Measurements from ENCODE around the gene EIF4G1. TPM values are rescaled to one million over a fixed set of nuclear protein-coding genes. Genes with fewer than 3 reads are reported as not detected.

The EIF4G1 gene
- total and polyA plus RNA-seq, 2 donors (not counting 3 experiments of a cell fraction or from before 2014, with no cell fraction given) = 355 to 532 TPM

DNA sequence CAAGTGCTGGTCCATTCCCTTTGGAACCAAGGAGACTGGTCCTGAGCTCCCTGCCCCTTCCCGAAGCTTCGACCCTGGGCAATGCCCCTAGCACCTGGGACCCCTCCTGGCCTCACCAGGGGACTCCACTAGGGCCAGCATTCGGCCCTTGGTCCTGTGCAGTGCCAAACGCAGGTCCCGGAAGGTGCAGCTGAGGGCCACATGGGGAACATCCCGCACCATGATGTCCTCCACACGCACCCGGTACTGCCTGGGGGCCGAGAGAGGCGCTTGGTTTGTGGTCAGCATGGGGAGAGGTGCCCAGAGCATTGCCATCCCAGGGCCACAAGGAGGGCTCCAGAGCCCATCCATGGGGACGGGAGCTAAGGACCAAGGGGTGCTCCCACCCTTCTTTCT, 39.1 kb downstream of the EIF4G1 start:
- TF ChIP-seq POLR2A (IDR thresholded peaks at IDR 0.05; ENCODE audit: low read depth, low read length) (no peak), JUN (IDR thresholded peaks at IDR 0.05; ENCODE audit: borderline replicate concordance, insufficient read depth, insufficient read length, low read depth) (no peak), FOS (IDR thresholded peaks at IDR 0.05; ENCODE audit: borderline replicate concordance, insufficient read depth, low read length) (no peak), GATA2 (IDR thresholded peaks at IDR 0.05; ENCODE audit: insufficient read depth, insufficient read length, low read depth, low read length) (no peak), EZH2 (IDR thresholded peaks at IDR 0.05; ENCODE audit: borderline replicate concordance, low read depth, low read length, severe bottlenecking) (no peak), MYC (IDR thresholded peaks at IDR 0.05; ENCODE audit: low read depth, low read length) (no peak), POLR2AphosphoS5 (IDR thresholded peaks at IDR 0.05; ENCODE audit: insufficient read depth, low read depth, low read length) (no peak)
- TF ChIP-seq, protein P1, sequence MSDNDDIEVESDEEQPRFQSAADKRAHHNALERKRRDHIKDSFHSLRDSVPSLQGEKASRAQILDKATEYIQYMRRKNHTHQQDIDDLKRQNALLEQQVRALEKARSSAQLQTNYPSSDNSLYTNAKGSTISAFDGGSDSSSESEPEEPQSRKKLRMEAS (IDR thresholded peaks at IDR 0.05; ENCODE audit: insufficient read depth, insufficient read length) = no peak
- TF ChIP-seq, protein P2, sequence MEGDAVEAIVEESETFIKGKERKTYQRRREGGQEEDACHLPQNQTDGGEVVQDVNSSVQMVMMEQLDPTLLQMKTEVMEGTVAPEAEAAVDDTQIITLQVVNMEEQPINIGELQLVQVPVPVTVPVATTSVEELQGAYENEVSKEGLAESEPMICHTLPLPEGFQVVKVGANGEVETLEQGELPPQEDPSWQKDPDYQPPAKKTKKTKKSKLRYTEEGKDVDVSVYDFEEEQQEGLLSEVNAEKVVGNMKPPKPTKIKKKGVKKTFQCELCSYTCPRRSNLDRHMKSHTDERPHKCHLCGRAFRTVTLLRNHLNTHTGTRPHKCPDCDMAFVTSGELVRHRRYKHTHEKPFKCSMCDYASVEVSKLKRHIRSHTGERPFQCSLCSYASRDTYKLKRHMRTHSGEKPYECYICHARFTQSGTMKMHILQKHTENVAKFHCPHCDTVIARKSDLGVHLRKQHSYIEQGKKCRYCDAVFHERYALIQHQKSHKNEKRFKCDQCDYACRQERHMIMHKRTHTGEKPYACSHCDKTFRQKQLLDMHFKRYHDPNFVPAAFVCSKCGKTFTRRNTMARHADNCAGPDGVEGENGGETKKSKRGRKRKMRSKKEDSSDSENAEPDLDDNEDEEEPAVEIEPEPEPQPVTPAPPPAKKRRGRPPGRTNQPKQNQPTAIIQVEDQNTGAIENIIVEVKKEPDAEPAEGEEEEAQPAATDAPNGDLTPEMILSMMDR (IDR thresholded peaks at IDR 0.05; ENCODE audit: extremely low read depth in 1 of 2, insufficient read depth in 1 of 2, low read depth in 1 of 2, low read length in 2 of 2) = no peak
- BruUV-seq (replicated peaks) = no TSS peak
- Histone ChIP-seq H3K9ac (replicated peaks; ENCODE audit: extremely low read depth, insufficient read depth, low read length) (no peak overlapping the region), H4K20me1 (replicated peaks; ENCODE audit: control insufficient read depth, extremely low read depth, insufficient read depth, low read length) (no peaks in the 10 kb centered on the region), H3K4me1 (ENCODE audit: control insufficient read depth, extremely low read depth, insufficient read depth, low read length) (no peaks in the 10 kb centered on the region), H3K4me2 (ENCODE audit: insufficient read depth, low read length) (no peak overlapping the region), H3K79me2 (ENCODE audit: control insufficient read depth, insufficient read depth, low read length) (no peaks in the 10 kb centered on the region), H3K9me1 (replicated peaks; ENCODE audit: control insufficient read depth, extremely low read depth, insufficient read depth, low read length) (no peaks in the 10 kb centered on the region), H3K27ac (ENCODE audit: insufficient read depth, low read depth, low read length) (no peak overlapping the region), H3K27me3 (ENCODE audit: control insufficient read depth in 2 of 2, insufficient read depth in 2 of 2, low read length in 2 of 2) (no peaks in the 10 kb centered on the region), H2AFZ (ENCODE audit: low read depth, low read length) (no peak overlapping the region), H3K36me3 (ENCODE audit: control insufficient read depth in 2 of 2, extremely low read depth in 1 of 2, insufficient read depth in 2 of 2, low read length in 2 of 2) (peaks cover 0 to 3% of the 10 kb centered on the region in 2 experiments), H3K4me3 (replicated peaks in 1 of 3; ENCODE audit: insufficient read depth in 1 of 3, low read depth in 1 of 3, low read length in 3 of 3) (no peak overlapping the region), H3K9me3 (replicated peaks; ENCODE audit: control insufficient read depth, insufficient read depth, low read length) (no peaks in the 10 kb centered on the region)
- CTCF ChIA-PET = interaction anchor here (0.8 to 2.6 kb wide), 18 partner anchors 8 to 188 kb away, joined by 3 to 11 read pairs (median 5); partner anchors contain the start of gene FAM131A
- intact Hi-C loops (cut with micrococcal nuclease) (no loop called here), dilution Hi-C loops (cut with MboI; ENCODE audit: extremely low pct_ligation_motif_present, low sequenced_read_pairs) (no loop called here)
- no peak for DNase-seq (ENCODE audit: low read depth, low spot score)
- POLR2A ChIA-PET = no interaction called here
- FAIRE-seq = no peak
